B cell (primary cell): Measurements from ENCODE around the gene GPR146. TPM values are rescaled to one million over a fixed set of nuclear protein-coding genes. Genes with fewer than 3 reads are reported as not detected.
A peak's percentile ranks its signal among the peaks of the same experiment; 100 is the strongest.

ENCODE experiments used
- ATAC-seq: fragments of 200-7000 bp; cut with Tn5 transposase; one replicate; pipeline ENCODE4 v1.10.0; 2021; ENCODE audit warnings: low read depth, mild to moderate bottlenecking, moderate number of reproducible peaks, moderate library complexity
- CTCF ChIA-PET: fragments of 350-600 bp; sonication (Branson Sonifier 250); formaldehyde crosslinking; loops from one replicate; lab custom pipeline; 2021; ENCODE audit warnings: antibody characterized with exemption, inconsistent platforms; lab: Charles Lee
- POLR2A ChIA-PET: fragments of 350-600 bp; sonication (Branson Sonifier 250); formaldehyde crosslinking; loops from one replicate; lab custom pipeline; 2021; ENCODE audit warnings: antibody characterized with exemption; lab: Charles Lee
- DNase-seq: peaks from one replicate; pipeline ENCODE4 v3.0.0; 2013
- H2AFZ ChIP-seq: 2 replicates; pipeline ENCODE4 v1.6.1; 2012; ENCODE audit warnings: mild to moderate bottlenecking, low read depth, low read length; ENCODE audit not compliant: insufficient read depth, poor library complexity, severe bottlenecking
- H3K27ac ChIP-seq, 2 donors: 1 replicate in 1 of 2; 2 replicates in 1 of 2; pipeline ENCODE4 v1.5.1; 2012 to 2013; ENCODE audit warnings: low read length in 2 of 2, mild to moderate bottlenecking in 2 of 2, moderate library complexity in 1 of 2
- H3K27me3 ChIP-seq, 4 experiments: fragments of 200-600 bp in 1 of 4; sonication (generic) in 1 of 4; replicated peaks in 1 of 4; 1 replicate in 2 of 4; 2 replicates in 2 of 4; pipeline versions ENCODE4 v1.6.1 to v1.7.0; 2013 to 2016; ENCODE audit warnings: low read length in 3 of 4, mild to moderate bottlenecking in 2 of 4, mixed read lengths in 1 of 4, moderate library complexity in 1 of 4; ENCODE audit not compliant: insufficient read depth in 4 of 4, control insufficient read depth in 3 of 4; ENCODE audit errors: control extremely low read depth in 1 of 4
- H3K36me3 ChIP-seq, 2 experiments: replicated peaks in 1 of 2; 1 replicate in 1 of 2; 2 replicates in 1 of 2; pipeline versions ENCODE4 v1.6.1 to v1.7.1; 2013; ENCODE audit warnings: low read length in 1 of 2; ENCODE audit not compliant: insufficient read depth in 2 of 2, control insufficient read depth in 1 of 2; ENCODE audit errors: control extremely low read depth in 1 of 2, extremely low read depth in 1 of 2
- H3K4me1 ChIP-seq, 2 donors: fragments of 200-600 bp in 1 of 2; sonication (generic) in 1 of 2; 1 replicate in 1 of 2; 2 replicates in 1 of 2; pipeline versions ENCODE4 v1.5.1 to v1.6.1; 2013 to 2017; ENCODE audit warnings: low read length in 2 of 2; ENCODE audit not compliant: control insufficient read depth in 2 of 2, insufficient read depth in 2 of 2
- H3K4me2 ChIP-seq: replicated peaks from 2 replicates; pipeline ENCODE3; 2012; ENCODE audit warnings: mild to moderate bottlenecking, low read depth, low read length; ENCODE audit not compliant: poor library complexity, severe bottlenecking
- H3K4me3 ChIP-seq, 5 experiments: fragments of 200-600 bp in 1 of 5; sonication (generic) in 1 of 5; 1 replicate in 3 of 5; 2 replicates in 2 of 5; pipeline versions ENCODE4 v1.5.1 to v1.7.0; 2011 to 2016; ENCODE audit warnings: low read length in 4 of 5, mild to moderate bottlenecking in 4 of 5, low read depth in 2 of 5, control low read depth in 1 of 5, moderate library complexity in 1 of 5; ENCODE audit not compliant: insufficient read depth in 1 of 5; ENCODE audit errors: control extremely low read depth in 1 of 5, extremely low read depth in 1 of 5
- H3K79me2 ChIP-seq: fragments of 200-600 bp; sonication (generic); one replicate; pipeline ENCODE4 v1.6.0; 2016; ENCODE audit warnings: low read length; ENCODE audit not compliant: control insufficient read depth, insufficient read depth
- H3K9ac ChIP-seq: fragments of 200-600 bp; sonication (generic); 2 replicates; pipeline ENCODE4 v1.6.1; 2017; ENCODE audit warnings: mild to moderate bottlenecking, low read length, moderate library complexity
- H3K9me3 ChIP-seq, 3 donors: one replicate each; pipeline versions ENCODE4 v1.6.1 to v1.7.1; 2013; ENCODE audit warnings: low read length in 2 of 3; ENCODE audit not compliant: control insufficient read depth in 2 of 3, insufficient read depth in 1 of 3; ENCODE audit errors: control extremely low read depth in 1 of 3
- H4K20me1 ChIP-seq: 2 replicates; pipeline ENCODE4 v1.6.0; 2012; ENCODE audit warnings: mild to moderate bottlenecking, low read length; ENCODE audit not compliant: insufficient read depth, control insufficient read depth, poor library complexity, severe bottlenecking
- H3K27ac Mint-ChIP-seq: one replicate; pipeline ENCODE4 v1.8.0; 2021; ENCODE audit warnings: mixed read lengths
- H3K27me3 Mint-ChIP-seq: one replicate; pipeline ENCODE4 v1.8.0; 2021; ENCODE audit warnings: mixed read lengths
- H3K4me1 Mint-ChIP-seq: one replicate; pipeline ENCODE4 v1.8.0; 2021; ENCODE audit warnings: mixed read lengths
- H3K4me3 Mint-ChIP-seq: one replicate; pipeline ENCODE4 v1.8.0; 2021; ENCODE audit warnings: mixed read lengths
- H3K9me3 Mint-ChIP-seq: one replicate; pipeline ENCODE4 v1.8.0; 2022; ENCODE audit warnings: mixed read lengths; ENCODE audit not compliant: insufficient read depth
- EZH2 ChIP-seq: IDR thresholded peaks from 2 replicates; pipeline ENCODE4 v1.6.1; 2012; ENCODE audit warnings: borderline replicate concordance, low read depth, mild to moderate bottlenecking, moderate library complexity, low read length; ENCODE audit not compliant: insufficient read depth, poor library complexity, severe bottlenecking
- WGBS: methylation state at CpG from one replicate; pipeline ENCODE4 v1.1.5; 2013; ENCODE audit warnings: missing lambda C conversion rate; ENCODE audit not compliant: insufficient coverage; 5-methylcytosine and 5-hydroxymethylcytosine counted together
- intact Hi-C: fragments of 100-400 bp; cut with micrococcal nuclease; formaldehyde crosslinking; loops from one replicate; pipeline ENCODE4 v1.10.0; 2022
- polyA plus RNA-seq: library from polyadenylated mRNA; depleted of rRNA; stranded (reverse); fragments of >200 nt; gene quantifications from 2 replicates; pipeline ENCODE4 v1.2.3, GENCODE V29; 2012
- total RNA-seq, 2 donors: library from RNA; stranded (reverse); fragments of 120-200 nt in 1 of 2; gene quantifications; 1 replicate in 1 of 2; 2 replicates in 1 of 2; pipeline versions ENCODE4 v1.2.3 to v1.2.4, GENCODE V29; 2013 to 2022
- TF ChIP-seq, protein P1 (sequence below): fragments of 200-600 bp; IDR thresholded peaks from one replicate; pipeline ENCODE4 v1.8.0; 2022; ENCODE audit warnings: antibody characterized with exemption, mild to moderate bottlenecking

GPR146 gene
- total and polyA plus RNA-seq, 2 donors (not counting 1 experiment from before 2014, with no cell fraction given): 4.2 to 45.4 TPM

DNA sequence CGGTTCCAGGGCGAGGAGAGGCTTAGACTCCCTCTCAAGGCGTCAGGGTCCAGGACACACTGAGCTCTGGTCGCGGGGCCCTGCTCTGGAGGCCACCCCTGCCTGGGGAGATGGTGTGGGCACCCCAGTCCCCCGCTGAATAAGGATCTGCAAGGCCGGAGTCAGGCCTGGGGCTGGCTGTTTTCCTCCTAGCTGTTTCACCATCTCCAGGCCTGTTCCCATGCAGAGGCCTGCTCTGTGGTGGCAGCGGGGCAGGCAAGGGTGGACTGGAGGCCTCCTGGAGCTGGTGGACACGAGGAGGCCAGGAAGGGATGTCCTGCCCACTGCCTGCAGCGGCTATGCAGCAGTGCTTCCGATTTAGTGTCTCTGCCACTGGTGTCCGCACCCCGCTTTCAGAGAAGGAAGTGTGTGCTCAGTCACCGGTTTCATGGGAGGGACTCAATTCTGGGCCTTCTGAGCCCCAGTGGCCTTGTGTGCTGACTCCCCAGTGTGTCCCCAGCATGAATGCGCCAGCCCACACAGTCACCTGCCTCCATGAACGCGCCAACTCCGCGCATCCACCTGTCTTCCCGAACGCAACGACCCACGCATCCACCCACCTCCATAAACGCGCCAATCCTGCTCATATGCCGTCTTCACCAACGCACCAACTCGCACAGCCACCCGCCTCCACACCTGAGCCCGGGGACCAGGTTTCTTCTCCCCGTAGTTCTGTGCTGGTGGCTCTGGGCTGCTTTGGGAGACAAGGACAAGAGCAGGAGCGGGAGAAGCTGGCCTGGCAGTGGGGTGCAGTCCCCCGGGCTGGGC, 14.5 kb upstream of the GPR146 start:
- Histone ChIP-seq H3K79me2 (peaks cover 26% of the 10 kb centered on the region), H3K36me3 (peaks cover 0 to 8% of the 10 kb centered on the region in 2 experiments), H3K4me3 (no peak overlapping the region), H3K9ac (no peak overlapping the region), H3K27ac (no peak overlapping the region), H3K4me1 (peaks cover 44 to 56% of the 10 kb centered on the region in 2 donors), H3K27me3 (peaks cover 0 to 4% (median 1%) of the 10 kb centered on the region in 4 experiments), H3K9me3 (peaks cover 0 to 13% (median 0%) of the 10 kb centered on the region in 3 donors), H4K20me1 (peaks cover 20% of the 10 kb centered on the region), H3K4me2 (peak overlapping the region; percentile 97), H2AFZ (no peak overlapping the region)
- Mint-ChIP-seq H3K27me3 (peaks cover 3% of the 10 kb centered on the region), H3K9me3 (no peaks in the 10 kb centered on the region), H3K4me1 (peaks cover 48% of the 10 kb centered on the region), H3K4me3 (peak overlapping the region; percentile 89), H3K27ac (peak overlapping the region; percentile 82)
- WGBS: 83% methylated on average over 30 of the region's 33 CpGs
- CTCF ChIA-PET: interaction anchor here (0.6 to 1.7 kb wide), 5 partner anchors 13 to 72 kb away, joined by 3 to 6 read pairs (median 4); no protein-coding TSS in a partner anchor
- intact Hi-C loops: loop anchor here (1.0 to 2.0 kb wide), 2 partner anchors 32 to 37 kb away; no protein-coding TSS in a partner anchor
- TF ChIP-seq EZH2: no peak
- TF ChIP-seq, protein P1, sequence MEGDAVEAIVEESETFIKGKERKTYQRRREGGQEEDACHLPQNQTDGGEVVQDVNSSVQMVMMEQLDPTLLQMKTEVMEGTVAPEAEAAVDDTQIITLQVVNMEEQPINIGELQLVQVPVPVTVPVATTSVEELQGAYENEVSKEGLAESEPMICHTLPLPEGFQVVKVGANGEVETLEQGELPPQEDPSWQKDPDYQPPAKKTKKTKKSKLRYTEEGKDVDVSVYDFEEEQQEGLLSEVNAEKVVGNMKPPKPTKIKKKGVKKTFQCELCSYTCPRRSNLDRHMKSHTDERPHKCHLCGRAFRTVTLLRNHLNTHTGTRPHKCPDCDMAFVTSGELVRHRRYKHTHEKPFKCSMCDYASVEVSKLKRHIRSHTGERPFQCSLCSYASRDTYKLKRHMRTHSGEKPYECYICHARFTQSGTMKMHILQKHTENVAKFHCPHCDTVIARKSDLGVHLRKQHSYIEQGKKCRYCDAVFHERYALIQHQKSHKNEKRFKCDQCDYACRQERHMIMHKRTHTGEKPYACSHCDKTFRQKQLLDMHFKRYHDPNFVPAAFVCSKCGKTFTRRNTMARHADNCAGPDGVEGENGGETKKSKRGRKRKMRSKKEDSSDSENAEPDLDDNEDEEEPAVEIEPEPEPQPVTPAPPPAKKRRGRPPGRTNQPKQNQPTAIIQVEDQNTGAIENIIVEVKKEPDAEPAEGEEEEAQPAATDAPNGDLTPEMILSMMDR: no peak
- DNase-seq (no peak), ATAC-seq (no peak)
- POLR2A ChIA-PET: interaction anchor here (0.6 kb wide), 1 partner anchor 302 kb away, joined by 3 read pairs; no protein-coding TSS in a partner anchor
